ENCODE measurements around the gene MRPL18.

Gene MRPL18

GRCh38 chr6:159808647-159809046, 18.4 kb downstream of the MRPL18 start:
- Histone ChIP-seq H3K4me3 (ENCODE audit: low read depth, low read length, poor library complexity, severe bottlenecking) (no peak overlapping the region), H3K9me3 (ENCODE audit: low read length) (no peaks in the 10 kb centered on the region), H4K20me1 (ENCODE audit: insufficient read depth, low read length) (no peaks in the 10 kb centered on the region), H3K27me3 (ENCODE audit: insufficient read depth, low read length) (no peaks in the 10 kb centered on the region), H3K27ac (ENCODE audit: low read depth, low read length, poor library complexity, severe bottlenecking) (no peak overlapping the region), H3K36me3 (ENCODE audit: insufficient read depth, low read length) (no peaks in the 10 kb centered on the region), H3K79me2 (ENCODE audit: insufficient read depth, low read length) (no peaks in the 10 kb centered on the region), H3K4me2 (ENCODE audit: low read length) (no peak overlapping the region), H2AFZ (ENCODE audit: low read length) (no peak overlapping the region), H3K9me2 (ENCODE audit: low read depth, low read length) (no peaks in the 10 kb centered on the region), H3K9ac (ENCODE audit: low read length) (no peak overlapping the region), H3F3A (ENCODE audit: insufficient read depth, low read length) (no peaks in the 10 kb centered on the region), H3K4me1 (ENCODE audit: insufficient read depth, low read length, severe bottlenecking) (no peaks in the 10 kb centered on the region)
- TF ChIP-seq, protein P1, sequence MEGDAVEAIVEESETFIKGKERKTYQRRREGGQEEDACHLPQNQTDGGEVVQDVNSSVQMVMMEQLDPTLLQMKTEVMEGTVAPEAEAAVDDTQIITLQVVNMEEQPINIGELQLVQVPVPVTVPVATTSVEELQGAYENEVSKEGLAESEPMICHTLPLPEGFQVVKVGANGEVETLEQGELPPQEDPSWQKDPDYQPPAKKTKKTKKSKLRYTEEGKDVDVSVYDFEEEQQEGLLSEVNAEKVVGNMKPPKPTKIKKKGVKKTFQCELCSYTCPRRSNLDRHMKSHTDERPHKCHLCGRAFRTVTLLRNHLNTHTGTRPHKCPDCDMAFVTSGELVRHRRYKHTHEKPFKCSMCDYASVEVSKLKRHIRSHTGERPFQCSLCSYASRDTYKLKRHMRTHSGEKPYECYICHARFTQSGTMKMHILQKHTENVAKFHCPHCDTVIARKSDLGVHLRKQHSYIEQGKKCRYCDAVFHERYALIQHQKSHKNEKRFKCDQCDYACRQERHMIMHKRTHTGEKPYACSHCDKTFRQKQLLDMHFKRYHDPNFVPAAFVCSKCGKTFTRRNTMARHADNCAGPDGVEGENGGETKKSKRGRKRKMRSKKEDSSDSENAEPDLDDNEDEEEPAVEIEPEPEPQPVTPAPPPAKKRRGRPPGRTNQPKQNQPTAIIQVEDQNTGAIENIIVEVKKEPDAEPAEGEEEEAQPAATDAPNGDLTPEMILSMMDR (IDR thresholded peaks at IDR 0.05; ENCODE audit: low read length): no peak
- no peak for TF ChIP-seq EZH2 (IDR thresholded peaks at IDR 0.05; ENCODE audit: borderline replicate concordance, low read length)

DNA sequence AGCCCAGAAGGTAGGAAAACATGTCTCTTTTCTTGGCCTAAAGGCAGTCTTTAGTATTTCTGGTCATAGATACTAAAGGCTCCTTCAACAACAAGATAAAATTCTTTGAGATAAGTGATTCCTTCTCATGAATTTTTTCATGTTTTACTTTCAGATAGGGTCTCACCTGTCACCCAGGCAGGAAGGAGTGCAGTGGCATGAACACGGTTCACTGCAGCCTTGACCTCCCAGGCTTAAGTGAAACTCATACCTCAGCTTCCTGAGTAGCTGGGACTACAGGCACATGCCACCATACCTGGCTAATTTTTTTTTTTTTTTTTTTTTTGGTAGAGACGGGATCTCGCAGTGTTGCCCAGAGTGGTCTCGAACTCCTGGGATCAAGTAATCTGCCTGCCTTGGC, 18.9 kb downstream of the MRPL18 start:
- Histone ChIP-seq H3K36me3 (ENCODE audit: insufficient read depth, low read length) (no peaks in the 10 kb centered on the region), H4K20me1 (ENCODE audit: insufficient read depth, low read length) (no peaks in the 10 kb centered on the region), H3K4me3 (ENCODE audit: low read depth, low read length, poor library complexity, severe bottlenecking) (no peak overlapping the region), H3F3A (ENCODE audit: insufficient read depth, low read length) (no peaks in the 10 kb centered on the region), H2AFZ (ENCODE audit: low read length) (no peak overlapping the region), H3K79me2 (ENCODE audit: insufficient read depth, low read length) (no peaks in the 10 kb centered on the region), H3K4me1 (ENCODE audit: insufficient read depth, low read length, severe bottlenecking) (no peaks in the 10 kb centered on the region), H3K4me2 (ENCODE audit: low read length) (no peak overlapping the region), H3K9ac (ENCODE audit: low read length) (no peak overlapping the region), H3K27ac (ENCODE audit: low read depth, low read length, poor library complexity, severe bottlenecking) (no peak overlapping the region), H3K9me3 (ENCODE audit: low read length) (no peaks in the 10 kb centered on the region), H3K9me2 (ENCODE audit: low read depth, low read length) (no peaks in the 10 kb centered on the region), H3K27me3 (ENCODE audit: insufficient read depth, low read length) (no peaks in the 10 kb centered on the region)
- TF ChIP-seq EZH2 (IDR thresholded peaks at IDR 0.05; ENCODE audit: borderline replicate concordance, low read length): no peak
- TF ChIP-seq, protein P1 (IDR thresholded peaks at IDR 0.05; ENCODE audit: low read length): no peak

DNA sequence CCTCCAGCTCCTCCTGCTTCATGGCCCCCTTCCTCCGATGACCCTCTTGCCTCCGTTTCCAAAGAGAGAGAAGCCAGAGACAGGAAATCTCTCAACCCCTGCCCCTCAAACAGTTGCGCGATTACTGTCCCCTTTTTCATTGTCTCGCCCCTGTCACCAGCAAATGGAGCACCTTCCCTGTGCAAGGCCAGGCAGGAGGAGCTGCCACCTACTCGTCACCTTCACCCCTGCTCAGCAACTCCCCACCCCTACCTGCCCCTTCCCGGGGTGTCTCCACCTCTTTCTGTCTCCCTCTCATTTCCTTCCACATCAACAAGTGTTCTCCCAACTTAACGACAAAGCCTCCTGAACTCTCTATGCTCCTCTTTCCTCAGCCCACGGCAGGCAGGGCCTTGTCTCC, 23.5 kb downstream of the MRPL18 start:
- no peaks in the 10 kb centered on the region for H3K4me1 ChIP-seq (ENCODE audit: insufficient read depth, low read length, severe bottlenecking)
- TF ChIP-seq EZH2 (IDR thresholded peaks at IDR 0.05; ENCODE audit: borderline replicate concordance, low read length): no peak
- TF ChIP-seq, protein P1 (IDR thresholded peaks at IDR 0.05; ENCODE audit: low read length): no peak
- no peak overlapping the region for H3K4me2 ChIP-seq (ENCODE audit: low read length)
- no peak overlapping the region for H3K27ac ChIP-seq (ENCODE audit: low read depth, low read length, poor library complexity, severe bottlenecking)
- H3K9me2 ChIP-seq (ENCODE audit: low read depth, low read length): no peaks in the 10 kb centered on the region
- no peaks in the 10 kb centered on the region for H3K9me3 ChIP-seq (ENCODE audit: low read length)
- H3K79me2 ChIP-seq (ENCODE audit: insufficient read depth, low read length): no peaks in the 10 kb centered on the region
- no peaks in the 10 kb centered on the region for H3F3A ChIP-seq (ENCODE audit: insufficient read depth, low read length)
- H3K9ac ChIP-seq (ENCODE audit: low read length): no peak overlapping the region
- H2AFZ ChIP-seq (ENCODE audit: low read length): no peak overlapping the region
- no peaks in the 10 kb centered on the region for H3K36me3 ChIP-seq (ENCODE audit: insufficient read depth, low read length)
- H3K27me3 ChIP-seq (ENCODE audit: insufficient read depth, low read length): peaks cover 2% of the 10 kb centered on the region; the same call in 1 of the 2 replicates
- H3K4me3 ChIP-seq (ENCODE audit: low read depth, low read length, poor library complexity, severe bottlenecking): no peak overlapping the region
- no peaks in the 10 kb centered on the region for H4K20me1 ChIP-seq (ENCODE audit: insufficient read depth, low read length)
